Mesodermal cell (in vitro differentiated cells): ENCODE results near the gene HACD3.
A peak's percentile ranks its signal among the peaks of the same experiment; 100 is the strongest.
"Not testable (repeated sequence)": the region's sequence is repeated elsewhere in the genome, so short reads cannot be mapped to it uniquely, and the experiment has no call there.

Experiments
- H3K27ac ChIP-seq: 2 replicates; pipeline ENCODE4 v1.7.0; 2013; ENCODE audit warnings: mild to moderate bottlenecking, low read depth, low read length, moderate library complexity; ENCODE audit not compliant: severe bottlenecking
- H3K36me3 ChIP-seq: 2 replicates; pipeline ENCODE4 v1.7.1; 2013; ENCODE audit warnings: mild to moderate bottlenecking, low read length, moderate library complexity; ENCODE audit not compliant: control insufficient read depth, insufficient read depth
- H3K4me1 ChIP-seq: one replicate; pipeline ENCODE4 v1.7.1; 2013; ENCODE audit warnings: mild to moderate bottlenecking, low read length; ENCODE audit not compliant: insufficient read depth, control insufficient read depth, poor library complexity, severe bottlenecking
- H3K4me3 ChIP-seq: 2 replicates; pipeline ENCODE4 v1.7.0; 2013; ENCODE audit warnings: low read length, control low read depth, mild to moderate bottlenecking; ENCODE audit not compliant: insufficient read depth, poor library complexity, severe bottlenecking; ENCODE audit errors: extremely low read depth
- H3K9me3 ChIP-seq: 2 replicates; pipeline ENCODE4 v1.7.1; 2013; ENCODE audit warnings: mild to moderate bottlenecking, low read length, moderate library complexity; ENCODE audit not compliant: control insufficient read depth
- WGBS, 2 experiments: methylation state at CpG; one replicate each; pipeline ENCODE4 v1.1.5; 2013; ENCODE audit warnings: missing lambda C conversion rate in 2 of 2; ENCODE audit not compliant: insufficient coverage in 2 of 2; 5-methylcytosine and 5-hydroxymethylcytosine counted together

Gene HACD3

GRCh38 chr15:65599677-65600076 lies 69.4 kb downstream of the HACD3 start:
- WGBS, 2 experiments, result 100% methylated on average over 1 to 2 of the region's 5 CpGs
- H3K9me3 ChIP-seq, result no peaks in the 10 kb centered on the region
- no peaks in the 10 kb centered on the region for H3K4me1 ChIP-seq
- H3K27ac ChIP-seq, result no peak overlapping the region
- no peak overlapping the region for H3K4me3 ChIP-seq
- H3K36me3 ChIP-seq, result peaks cover 80% of the 10 kb centered on the region

- Histone ChIP-seq H3K4me1 (no peaks in the 10 kb centered on the region), H3K27ac (no peak overlapping the region), H3K36me3 (peaks cover 58% of the 10 kb centered on the region), H3K9me3 (no peaks in the 10 kb centered on the region), H3K4me3 (no peak overlapping the region)
- 67 to 78% methylated on average over 1 to 2 of the region's 2 CpGs for WGBS, 2 experiments
Measured at GRCh38 chr15:65603134-65603533, 72.9 kb downstream of the HACD3 start.

- no peaks in the 10 kb centered on the region for H3K9me3 ChIP-seq
- H3K4me3 ChIP-seq, result no peak overlapping the region
- H3K36me3 ChIP-seq, result peaks cover 54% of the 10 kb centered on the region
- no CpG with 5 or more reads among the region's 1 CpG for WGBS, 2 experiments
- H3K27ac ChIP-seq, result no peak overlapping the region
- H3K4me1 ChIP-seq, result no peaks in the 10 kb centered on the region
Measured at GRCh38 chr15:65603559-65603958, 73.3 kb downstream of the HACD3 start.

GRCh38 chr15:65610871-65611718 lies 80.8 kb downstream of the HACD3 start, which contains the start of gene INTS14:
TSS of gene INTS14 (minus strand) at chr15:65611131. CDS start at chr15:65607380, 3,751 bp downstream.
- H3K36me3 ChIP-seq, result peaks cover 4% of the 10 kb centered on the region
- H3K4me1 ChIP-seq, result peaks cover 12% of the 10 kb centered on the region
- WGBS, 2 experiments, result 0 to 2% methylated on average over 54 to 60 of the region's 64 CpGs
- no peaks in the 10 kb centered on the region for H3K9me3 ChIP-seq
- H3K4me3 ChIP-seq, result peak within 1 kb of the TSS; percentile 86
- H3K27ac ChIP-seq, result peak within 1 kb of the TSS; percentile 94

- no peaks in the 10 kb centered on the region for H3K9me3 ChIP-seq
- 82 to 91% methylated on average over 3 to 5 of the region's 5 CpGs for WGBS, 2 experiments
- peaks cover 4% of the 10 kb centered on the region for H3K36me3 ChIP-seq
- peaks cover 12% of the 10 kb centered on the region for H3K4me1 ChIP-seq
- peak overlapping the region; percentile 86 for H3K4me3 ChIP-seq
- peak overlapping the region; percentile 94 for H3K27ac ChIP-seq
Measured at GRCh38 chr15:65611888-65612615, 81.8 kb downstream of the HACD3 start.

- Histone ChIP-seq H3K36me3 (peaks cover 4% of the 10 kb centered on the region), H3K9me3 (no peaks in the 10 kb centered on the region), H3K4me1 (peaks cover 12% of the 10 kb centered on the region), H3K4me3 (no peak overlapping the region), H3K27ac (no peak overlapping the region)
- no CpG with 5 or more reads among the region's 2 CpGs for WGBS, 2 experiments
Measured at GRCh38 chr15:65612616-65612946, 82.3 kb downstream of the HACD3 start.

GRCh38 chr15:65612949-65613744 lies 82.9 kb downstream of the HACD3 start:
- H3K4me3 ChIP-seq, result no peak overlapping the region
- H3K9me3 ChIP-seq, result no peaks in the 10 kb centered on the region
- H3K36me3 ChIP-seq, result peaks cover 4% of the 10 kb centered on the region
- H3K27ac ChIP-seq, result no peak overlapping the region
- WGBS, 2 experiments, result 85% methylated on average over 4 of the region's 6 CpGs
- H3K4me1 ChIP-seq, result peaks cover 12% of the 10 kb centered on the region

GRCh38 chr15:65615887-65616286 lies 85.6 kb downstream of the HACD3 start:
- H3K4me1 ChIP-seq, result peaks cover 12% of the 10 kb centered on the region
- H3K9me3 ChIP-seq, H3K4me3 ChIP-seq, H3K36me3 ChIP-seq, H3K27ac ChIP-seq: not testable (repeated sequence)
- WGBS, 2 experiments, result no CpG with 5 or more reads among the region's 1 CpG

- Histone ChIP-seq H3K4me1 (no peaks in the 10 kb centered on the region), H3K36me3 (no peaks in the 10 kb centered on the region), H3K27ac (no peak overlapping the region), H3K4me3 (no peak overlapping the region), H3K9me3 (no peaks in the 10 kb centered on the region)
- WGBS, 2 experiments, result 37 to 43% methylated on average over 2 to 4 of the region's 5 CpGs
Measured at GRCh38 chr15:65618560-65619109, 88.4 kb downstream of the HACD3 start.

GRCh38 chr15:65619626-65620290 lies 89.5 kb downstream of the HACD3 start:
- Histone ChIP-seq H3K4me3 (no peak overlapping the region), H3K27ac (no peak overlapping the region), H3K36me3 (peaks cover 5% of the 10 kb centered on the region), H3K9me3 (no peaks in the 10 kb centered on the region), H3K4me1 (no peaks in the 10 kb centered on the region)
- WGBS, 2 experiments, result 100% methylated on average over 1 of the region's 5 CpGs; no CpG with 5 or more reads in 1 of the 2 experiments
